ENCODE data around the gene S100A3.

Gene S100A3

GRCh38 chr1:153513666-153514065 lies 35.4 kb downstream of the S100A3 start:
- no peak overlapping the region for H3K18ac ChIP-seq (ENCODE audit: low read depth in 1 of 2, low read length in 2 of 2)
- WGBS = 94% methylated on average over 7 of the region's 7 CpGs

GRCh38 chr1:153513023-153513422 lies 36.0 kb downstream of the S100A3 start:
- DNase-seq = no peak
- no peaks in the 10 kb centered on the region for H3K27me3 ChIP-seq (ENCODE audit: control insufficient read depth in 1 of 2, insufficient read depth in 1 of 2, low read length in 2 of 2)
- H4K91ac ChIP-seq (ENCODE audit: low read length) = no peak overlapping the region
- no peak overlapping the region for H3K23ac ChIP-seq (ENCODE audit: low read length in 2 of 2)
- H3K18ac ChIP-seq (ENCODE audit: low read depth in 1 of 2, low read length in 2 of 2) = no peak overlapping the region
- H3K4me1 ChIP-seq (ENCODE audit: control insufficient read depth, insufficient read depth, low read depth, low read length) = peaks cover 8% of the 10 kb centered on the region
- no peak overlapping the region for H3K4ac ChIP-seq (ENCODE audit: low read depth in 1 of 2, low read length in 2 of 2)
- H2BK120ac ChIP-seq (ENCODE audit: low read depth, low read length) = peak overlapping the region; percentile 21
- H3K4me2 ChIP-seq (ENCODE audit: low read length, poor library complexity, severe bottlenecking) = no peak overlapping the region
- no peak overlapping the region for H3K4me3 ChIP-seq (ENCODE audit: insufficient read depth in 1 of 2, low read depth in 1 of 2, low read length in 2 of 2)
- no peak overlapping the region for H2BK12ac ChIP-seq (ENCODE audit: low read length in 2 of 2)
- no peak overlapping the region for H3K9ac ChIP-seq (ENCODE audit: low read length)
- no peaks in the 10 kb centered on the region for H3K79me1 ChIP-seq (replicated peaks; ENCODE audit: low read length, poor library complexity, severe bottlenecking)
- no peak overlapping the region for H2AK5ac ChIP-seq (ENCODE audit: low read length, severe bottlenecking)
- WGBS = 100% methylated on average over 1 of the region's 3 CpGs
- no peak overlapping the region for H3K14ac ChIP-seq (ENCODE audit: low read length in 2 of 2)
- H2BK5ac ChIP-seq (ENCODE audit: low read depth, low read length, poor library complexity, severe bottlenecking) = no peak overlapping the region
- no peaks in the 10 kb centered on the region for H3K36me3 ChIP-seq (ENCODE audit: control insufficient read depth in 1 of 2, insufficient read depth in 2 of 2, low read depth in 1 of 2, low read length in 2 of 2)
- H3K27ac ChIP-seq (ENCODE audit: low read length, poor library complexity, severe bottlenecking) = no peak overlapping the region
- H2AFZ ChIP-seq (ENCODE audit: low read depth, low read length) = no peak overlapping the region
- no peaks in the 10 kb centered on the region for H3K9me3 ChIP-seq (ENCODE audit: control insufficient read depth, low read length)
- H2BK15ac ChIP-seq (ENCODE audit: low read depth, poor library complexity, severe bottlenecking) = no peak overlapping the region
- H4K8ac ChIP-seq (ENCODE audit: low read length) = no peak overlapping the region

More at GRCh38 chr1:153513666-153514065, 35.4 kb downstream of the S100A3 start:
- Histone ChIP-seq H2BK12ac (ENCODE audit: low read length in 2 of 2) (no peak overlapping the region), H2BK5ac (ENCODE audit: low read depth, low read length, poor library complexity, severe bottlenecking) (no peak overlapping the region), H2AFZ (ENCODE audit: low read depth, low read length) (no peak overlapping the region), H2AK5ac (ENCODE audit: low read length, severe bottlenecking) (no peak overlapping the region), H3K79me1 (replicated peaks; ENCODE audit: low read length, poor library complexity, severe bottlenecking) (no peaks in the 10 kb centered on the region), H3K9ac (ENCODE audit: low read length) (no peak overlapping the region), H3K4me3 (ENCODE audit: insufficient read depth in 1 of 2, low read depth in 1 of 2, low read length in 2 of 2) (no peak overlapping the region), H3K4me2 (ENCODE audit: low read length, poor library complexity, severe bottlenecking) (no peak overlapping the region), H3K27ac (ENCODE audit: low read length, poor library complexity, severe bottlenecking) (no peak overlapping the region), H4K91ac (ENCODE audit: low read length) (no peak overlapping the region), H3K4ac (ENCODE audit: low read depth in 1 of 2, low read length in 2 of 2) (no peak overlapping the region), H3K14ac (ENCODE audit: low read length in 2 of 2) (no peak overlapping the region), H3K27me3 (ENCODE audit: control insufficient read depth in 1 of 2, insufficient read depth in 1 of 2, low read length in 2 of 2) (no peaks in the 10 kb centered on the region), H3K36me3 (ENCODE audit: control insufficient read depth in 1 of 2, insufficient read depth in 2 of 2, low read depth in 1 of 2, low read length in 2 of 2) (no peaks in the 10 kb centered on the region), H4K8ac (ENCODE audit: low read length) (no peak overlapping the region), H3K4me1 (ENCODE audit: control insufficient read depth, insufficient read depth, low read depth, low read length) (peaks cover 4% of the 10 kb centered on the region), H2BK15ac (ENCODE audit: low read depth, poor library complexity, severe bottlenecking) (no peak overlapping the region), H2BK120ac (ENCODE audit: low read depth, low read length) (no peak overlapping the region), H3K9me3 (ENCODE audit: control insufficient read depth, low read length) (no peaks in the 10 kb centered on the region), H3K23ac (ENCODE audit: low read length in 2 of 2) (no peak overlapping the region)
- no peak for DNase-seq

GRCh38 chr1:153510984-153511410 lies 38.1 kb downstream of the S100A3 start:
- Histone ChIP-seq H2AK5ac (ENCODE audit: low read length, severe bottlenecking) (no peak overlapping the region), H2BK120ac (ENCODE audit: low read depth, low read length) (no peak overlapping the region), H2BK15ac (ENCODE audit: low read depth, poor library complexity, severe bottlenecking) (no peak overlapping the region), H4K91ac (ENCODE audit: low read length) (no peak overlapping the region), H3K27me3 (ENCODE audit: control insufficient read depth in 1 of 2, insufficient read depth in 1 of 2, low read length in 2 of 2) (no peaks in the 10 kb centered on the region), H3K4ac (ENCODE audit: low read depth in 1 of 2, low read length in 2 of 2) (no peak overlapping the region), H3K4me1 (ENCODE audit: control insufficient read depth, insufficient read depth, low read depth, low read length) (peaks cover 20% of the 10 kb centered on the region), H4K8ac (ENCODE audit: low read length) (peak overlapping the region; percentile 70), H3K9ac (ENCODE audit: low read length) (peak overlapping the region; percentile 69), H3K4me3 (ENCODE audit: insufficient read depth in 1 of 2, low read depth in 1 of 2, low read length in 2 of 2) (no peak overlapping the region), H2BK5ac (ENCODE audit: low read depth, low read length, poor library complexity, severe bottlenecking) (no peak overlapping the region), H2BK12ac (ENCODE audit: low read length in 2 of 2) (peak overlapping the region; percentile 29 to 56), H3K79me1 (replicated peaks; ENCODE audit: low read length, poor library complexity, severe bottlenecking) (no peaks in the 10 kb centered on the region), H3K36me3 (ENCODE audit: control insufficient read depth in 1 of 2, insufficient read depth in 2 of 2, low read depth in 1 of 2, low read length in 2 of 2) (no peaks in the 10 kb centered on the region), H3K9me3 (ENCODE audit: control insufficient read depth, low read length) (no peaks in the 10 kb centered on the region), H3K4me2 (ENCODE audit: low read length, poor library complexity, severe bottlenecking) (no peak overlapping the region), H3K14ac (ENCODE audit: low read length in 2 of 2) (no peak overlapping the region), H3K27ac (ENCODE audit: low read length, poor library complexity, severe bottlenecking) (no peak overlapping the region), H2AFZ (ENCODE audit: low read depth, low read length) (peak overlapping the region; percentile 36), H3K18ac (ENCODE audit: low read depth in 1 of 2, low read length in 2 of 2) (no peak overlapping the region), H3K23ac (ENCODE audit: low read length in 2 of 2) (no peak overlapping the region)
- DNase-seq = peak; percentile 79
- 1% methylated on average over 7 of the region's 7 CpGs for WGBS

- no peak overlapping the region for H2BK120ac ChIP-seq (ENCODE audit: low read depth, low read length)
- peaks cover 20% of the 10 kb centered on the region for H3K4me1 ChIP-seq (ENCODE audit: control insufficient read depth, insufficient read depth, low read depth, low read length)
- H3K27ac ChIP-seq (ENCODE audit: low read length, poor library complexity, severe bottlenecking) = no peak overlapping the region
- no peaks in the 10 kb centered on the region for H3K9me3 ChIP-seq (ENCODE audit: control insufficient read depth, low read length)
- H3K36me3 ChIP-seq (ENCODE audit: control insufficient read depth in 1 of 2, insufficient read depth in 2 of 2, low read depth in 1 of 2, low read length in 2 of 2) = no peaks in the 10 kb centered on the region
- no peak overlapping the region for H3K9ac ChIP-seq (ENCODE audit: low read length)
- no peak overlapping the region for H3K23ac ChIP-seq (ENCODE audit: low read length in 2 of 2)
- no peak overlapping the region for H3K14ac ChIP-seq (ENCODE audit: low read length in 2 of 2)
- no peaks in the 10 kb centered on the region for H3K27me3 ChIP-seq (ENCODE audit: control insufficient read depth in 1 of 2, insufficient read depth in 1 of 2, low read length in 2 of 2)
- H3K4me3 ChIP-seq (ENCODE audit: insufficient read depth in 1 of 2, low read depth in 1 of 2, low read length in 2 of 2) = no peak overlapping the region
- no peak overlapping the region for H3K4me2 ChIP-seq (ENCODE audit: low read length, poor library complexity, severe bottlenecking)
- DNase-seq = peak; percentile 43
- H3K18ac ChIP-seq (ENCODE audit: low read depth in 1 of 2, low read length in 2 of 2) = no peak overlapping the region
- H2AFZ ChIP-seq (ENCODE audit: low read depth, low read length) = no peak overlapping the region
- 36% methylated on average over 3 of the region's 4 CpGs for WGBS
- peak overlapping the region in 1 of 2 experiments; percentile 75 for H2BK12ac ChIP-seq (ENCODE audit: low read length in 2 of 2)
- no peak overlapping the region for H2BK15ac ChIP-seq (ENCODE audit: low read depth, poor library complexity, severe bottlenecking)
- H2AK5ac ChIP-seq (ENCODE audit: low read length, severe bottlenecking) = no peak overlapping the region
- H3K79me1 ChIP-seq (replicated peaks; ENCODE audit: low read length, poor library complexity, severe bottlenecking) = no peaks in the 10 kb centered on the region
- no peak overlapping the region for H2BK5ac ChIP-seq (ENCODE audit: low read depth, low read length, poor library complexity, severe bottlenecking)
- H4K91ac ChIP-seq (ENCODE audit: low read length) = no peak overlapping the region
- no peak overlapping the region for H4K8ac ChIP-seq (ENCODE audit: low read length)
- no peak overlapping the region for H3K4ac ChIP-seq (ENCODE audit: low read depth in 1 of 2, low read length in 2 of 2)
Observed at GRCh38 chr1:153509729-153510354, 39.2 kb downstream of the S100A3 start.

Data from mesenchymal stem cell (in vitro differentiated cells and primary cell).